ENCODE data around the gene CDADC1.
"Not testable (repeated sequence)": the region's sequence is repeated elsewhere in the genome, so short reads cannot be mapped to it uniquely, and the experiment has no call there.

Gene CDADC1

DNA sequence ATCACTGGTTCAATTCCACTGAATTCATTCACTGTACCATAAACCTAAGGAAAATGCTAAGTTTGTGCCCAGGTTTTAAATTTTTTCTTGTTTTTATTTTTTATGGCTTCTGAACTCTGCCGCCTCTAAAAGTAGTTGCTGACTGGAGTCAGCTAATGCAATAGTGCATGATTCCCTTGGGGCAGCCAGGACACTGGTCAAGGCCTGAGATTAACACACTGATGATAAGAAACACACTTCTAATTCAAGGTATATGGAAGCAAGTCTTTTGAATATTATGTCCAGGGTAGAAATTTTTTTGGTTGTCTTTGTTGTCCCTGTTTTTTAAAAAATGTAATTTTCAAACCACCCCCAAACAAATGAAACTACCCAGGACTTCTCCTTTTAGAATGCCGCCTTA is 72.2 kb downstream of the CDADC1 start:
- no peak for DNase-seq

- no peak for DNase-seq
Observed at GRCh38 chr13:49320975-49321374, 73.2 kb downstream of the CDADC1 start.

DNA sequence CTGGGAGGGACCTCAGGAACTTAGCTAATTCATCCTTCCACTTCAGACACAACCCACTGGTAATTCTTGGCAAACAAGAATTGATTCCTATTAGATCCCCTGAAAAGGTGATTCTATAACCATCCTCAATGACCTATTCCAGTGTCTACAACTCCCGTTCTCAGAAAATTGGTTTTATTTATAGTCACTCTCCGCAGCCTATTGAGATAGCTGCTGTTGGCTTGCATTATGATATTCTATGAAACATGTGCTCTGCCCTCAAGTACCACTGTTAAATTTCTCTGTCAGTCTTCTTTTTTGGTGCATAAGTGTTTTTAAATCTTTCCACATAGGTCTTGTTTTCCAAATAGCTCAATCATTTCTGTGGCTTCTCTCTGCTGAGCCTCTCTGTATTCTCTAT is 75.0 kb downstream of the CDADC1 start:
- no peak for DNase-seq

- no peak for DNase-seq
Observed at GRCh38 chr13:49323344-49323743, 75.6 kb downstream of the CDADC1 start.

- DNase-seq: no peak
Observed at GRCh38 chr13:49326222-49326917, 78.6 kb downstream of the CDADC1 start.

DNA sequence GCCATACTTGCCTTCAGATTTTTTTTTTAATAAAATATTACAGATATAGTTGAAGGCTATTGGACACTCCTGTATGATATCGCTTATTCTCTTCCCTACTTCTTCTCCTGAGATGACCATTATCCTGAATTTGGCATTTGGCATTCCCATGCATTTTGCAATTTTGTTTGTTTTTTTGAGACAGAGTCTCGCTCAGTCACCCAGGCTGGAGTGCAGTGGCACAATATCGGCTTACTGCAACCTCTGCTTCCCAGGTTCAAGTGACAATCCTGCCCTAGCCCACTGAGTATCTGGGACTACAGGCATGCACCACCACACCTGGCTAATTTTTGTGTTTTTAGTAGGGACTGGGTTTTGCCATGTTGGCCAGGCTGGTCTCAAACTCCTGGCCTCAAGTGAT is 79.4 kb downstream of the CDADC1 start:
- DNase-seq: not testable (repeated sequence)

DNA sequence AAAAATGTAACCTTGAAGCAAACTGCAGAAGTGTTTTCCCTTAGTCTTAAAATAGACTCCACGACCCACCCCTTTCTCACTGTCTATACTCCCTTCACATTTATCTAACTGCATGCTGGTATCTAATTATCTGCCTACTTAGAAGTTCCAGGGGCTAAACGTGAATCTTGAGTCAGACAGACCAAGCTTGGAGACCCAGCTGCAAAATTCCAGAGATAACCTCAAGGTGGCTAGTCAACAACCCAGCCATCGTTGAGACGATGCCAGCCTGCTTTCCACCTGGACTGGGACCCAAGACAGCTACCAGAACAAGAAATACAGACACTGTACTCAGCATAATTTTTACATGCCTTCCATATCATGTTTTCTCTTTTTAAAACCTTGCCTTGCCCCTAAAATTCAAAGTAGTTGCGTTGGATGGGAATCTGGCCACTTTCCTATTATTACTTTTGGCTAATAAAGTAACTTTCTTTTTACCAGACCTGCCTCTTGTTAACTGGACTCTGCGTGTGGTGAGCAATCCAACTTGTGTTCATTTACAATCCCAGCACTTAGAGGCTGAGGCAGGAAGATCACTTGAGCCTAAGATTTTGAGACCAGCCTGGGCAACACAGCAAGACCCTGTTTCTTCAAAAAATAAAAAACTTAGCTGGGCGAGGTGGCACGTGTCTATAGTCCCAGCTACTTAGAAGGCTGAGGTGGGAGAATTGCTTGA is 82.3 kb downstream of the CDADC1 start:
- no peak for DNase-seq

DNA sequence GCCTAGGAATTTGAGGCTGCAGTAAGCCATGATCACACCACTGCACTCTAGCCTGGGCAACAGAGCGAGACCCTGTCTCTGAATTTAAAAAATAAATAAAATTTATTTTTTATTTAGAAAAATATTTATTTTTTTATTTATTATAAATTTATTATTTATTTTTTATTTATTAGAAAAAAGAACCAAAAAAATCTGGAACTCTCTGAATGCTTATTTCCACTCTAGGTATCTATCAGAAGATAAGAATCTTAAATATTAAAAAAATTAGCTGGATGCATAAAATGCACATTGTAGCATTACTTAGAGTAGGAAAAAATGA is 82.8 kb downstream of the CDADC1 start:
- no peak for DNase-seq

DNA sequence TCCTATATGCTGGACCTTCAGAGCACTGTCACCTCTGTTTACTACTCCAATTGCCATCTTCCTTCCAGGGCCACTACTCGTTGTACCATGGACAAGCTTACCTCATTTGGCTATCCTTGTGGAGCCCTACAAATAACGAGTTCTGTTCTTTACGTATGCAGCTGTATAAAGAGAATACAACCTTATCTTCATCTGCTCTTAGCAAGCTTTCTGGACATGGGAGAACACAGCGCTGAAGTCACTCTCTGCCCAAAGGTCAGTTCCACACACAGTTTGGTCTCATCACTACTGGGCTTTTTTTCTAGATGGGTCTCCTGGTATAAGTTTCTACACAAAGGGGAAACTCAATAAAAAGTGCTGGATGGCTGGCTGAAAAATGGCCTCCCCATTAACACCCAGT is 88.9 kb downstream of the CDADC1 start:
- DNase-seq: no peak

DNA sequence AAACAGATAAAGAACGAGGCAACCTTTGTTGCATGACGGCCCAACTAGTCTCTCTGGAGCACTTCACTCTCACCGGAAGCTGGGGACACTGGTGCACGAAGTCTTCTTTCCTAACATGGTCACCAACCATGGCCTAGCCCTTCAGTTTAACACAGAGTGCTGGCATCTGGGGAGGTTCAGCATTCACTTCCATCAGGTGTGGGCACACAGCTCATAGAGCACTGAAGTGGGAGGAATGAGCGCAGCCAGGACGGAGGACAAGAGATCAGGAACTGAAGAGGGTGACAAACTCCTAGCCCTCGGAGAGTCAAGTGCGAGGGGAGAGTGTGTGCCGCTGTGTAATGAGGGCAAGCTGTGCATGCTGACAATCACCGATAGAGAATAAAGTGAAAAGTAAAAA is 92.4 kb downstream of the CDADC1 start:
- DNase-seq: no peak

GRCh38 chr13:49341517-49341916 is 93.8 kb downstream of the CDADC1 start:
- DNase-seq: no peak

DNA sequence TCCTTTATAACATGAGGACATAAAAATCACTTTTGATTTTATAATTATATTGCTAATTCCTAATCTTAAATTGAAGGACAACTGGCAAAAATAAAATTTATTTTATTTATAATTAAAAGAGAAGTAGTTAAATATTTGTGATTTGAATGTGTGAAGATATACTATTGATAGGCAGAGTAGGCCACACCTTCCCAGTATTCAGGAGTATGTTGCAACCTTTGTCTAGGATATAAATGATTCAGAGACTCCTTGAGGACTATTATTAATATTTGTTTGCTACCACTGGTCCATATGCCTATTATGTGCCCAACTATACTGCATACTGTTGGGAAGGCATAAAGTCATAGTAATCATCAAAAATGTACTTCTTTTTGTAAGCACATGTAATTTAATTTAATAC is 94.2 kb downstream of the CDADC1 start:
- DNase-seq: no peak

- no peak for DNase-seq
Observed at GRCh38 chr13:49342454-49342853, 94.7 kb downstream of the CDADC1 start.

Measured in SIG-M5 (cell line).